GM13976 (cell line): ENCODE results near the gene NUFIP2.
"Not testable (repeated sequence)": the region's sequence is repeated elsewhere in the genome, so short reads cannot be mapped to it uniquely, and the experiment has no call there.

Experiments
- DNase-seq: peaks from one replicate; pipeline ENCODE4 v3.0.0; 2012; ENCODE audit warnings: low spot score
- in situ Hi-C: fragments of 300-500 bp; cut with MboI; formaldehyde crosslinking; loops from one replicate; pipeline ENCODE4 v1.12.0; 2022; ENCODE audit warnings: low sequenced_read_pairs, mixed read lengths, inconsistent platforms; ENCODE audit not compliant: unreplicated experiment
- TF ChIP-seq, protein P1 (sequence below): IDR thresholded peaks from 2 replicates; pipeline ENCODE4 v1.5.1; 2012; ENCODE audit warnings: borderline replicate concordance, mild to moderate bottlenecking; ENCODE audit not compliant: insufficient read depth; ENCODE audit errors: extremely low read depth, missing control alignments, control extremely low read depth

Gene NUFIP2

DNA sequence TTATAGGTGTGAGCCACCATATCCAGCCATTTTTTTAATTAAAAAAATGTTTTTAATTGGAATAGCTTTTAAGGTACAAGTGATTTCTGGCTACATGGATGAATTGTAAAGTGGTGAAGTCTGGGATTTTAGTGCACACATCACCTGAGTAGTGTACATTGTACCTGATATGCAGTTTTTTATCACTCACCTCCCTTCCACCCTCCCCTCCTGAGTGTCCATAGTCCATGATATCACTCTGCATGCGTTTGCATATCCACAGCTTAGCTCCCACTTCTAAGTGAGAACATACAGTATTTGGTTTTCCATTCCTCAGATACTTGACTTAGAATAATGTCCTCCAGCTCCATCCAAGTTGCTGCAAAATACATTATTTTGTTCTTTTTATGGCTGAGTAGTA, 60.6 kb downstream of the NUFIP2 start:
- in situ Hi-C loops: no loop called here
- no peak for DNase-seq
- TF ChIP-seq, protein P1, sequence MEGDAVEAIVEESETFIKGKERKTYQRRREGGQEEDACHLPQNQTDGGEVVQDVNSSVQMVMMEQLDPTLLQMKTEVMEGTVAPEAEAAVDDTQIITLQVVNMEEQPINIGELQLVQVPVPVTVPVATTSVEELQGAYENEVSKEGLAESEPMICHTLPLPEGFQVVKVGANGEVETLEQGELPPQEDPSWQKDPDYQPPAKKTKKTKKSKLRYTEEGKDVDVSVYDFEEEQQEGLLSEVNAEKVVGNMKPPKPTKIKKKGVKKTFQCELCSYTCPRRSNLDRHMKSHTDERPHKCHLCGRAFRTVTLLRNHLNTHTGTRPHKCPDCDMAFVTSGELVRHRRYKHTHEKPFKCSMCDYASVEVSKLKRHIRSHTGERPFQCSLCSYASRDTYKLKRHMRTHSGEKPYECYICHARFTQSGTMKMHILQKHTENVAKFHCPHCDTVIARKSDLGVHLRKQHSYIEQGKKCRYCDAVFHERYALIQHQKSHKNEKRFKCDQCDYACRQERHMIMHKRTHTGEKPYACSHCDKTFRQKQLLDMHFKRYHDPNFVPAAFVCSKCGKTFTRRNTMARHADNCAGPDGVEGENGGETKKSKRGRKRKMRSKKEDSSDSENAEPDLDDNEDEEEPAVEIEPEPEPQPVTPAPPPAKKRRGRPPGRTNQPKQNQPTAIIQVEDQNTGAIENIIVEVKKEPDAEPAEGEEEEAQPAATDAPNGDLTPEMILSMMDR: no peak

DNA sequence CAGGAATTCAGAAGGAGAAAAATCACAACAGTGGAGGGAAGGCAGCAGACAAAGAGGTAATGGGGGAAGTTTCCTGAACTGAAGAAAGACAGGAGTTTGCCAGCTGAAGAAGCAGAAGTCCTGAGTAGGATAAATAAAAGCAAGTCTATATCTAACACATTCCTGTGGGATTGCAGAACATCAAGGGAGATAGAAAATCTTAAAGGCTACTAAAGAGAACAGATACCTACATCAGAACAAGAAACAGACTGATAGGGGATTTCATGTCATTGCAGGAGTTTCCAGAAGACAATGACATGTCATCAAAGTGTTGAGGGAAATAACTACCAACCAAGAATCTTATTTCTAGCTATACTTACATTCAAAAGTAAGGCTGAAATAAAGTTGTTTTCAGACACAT, 68.6 kb downstream of the NUFIP2 start:
- TF ChIP-seq, protein P1: no peak
- DNase-seq: peak; percentile 58
- in situ Hi-C loops: no loop called here

DNA sequence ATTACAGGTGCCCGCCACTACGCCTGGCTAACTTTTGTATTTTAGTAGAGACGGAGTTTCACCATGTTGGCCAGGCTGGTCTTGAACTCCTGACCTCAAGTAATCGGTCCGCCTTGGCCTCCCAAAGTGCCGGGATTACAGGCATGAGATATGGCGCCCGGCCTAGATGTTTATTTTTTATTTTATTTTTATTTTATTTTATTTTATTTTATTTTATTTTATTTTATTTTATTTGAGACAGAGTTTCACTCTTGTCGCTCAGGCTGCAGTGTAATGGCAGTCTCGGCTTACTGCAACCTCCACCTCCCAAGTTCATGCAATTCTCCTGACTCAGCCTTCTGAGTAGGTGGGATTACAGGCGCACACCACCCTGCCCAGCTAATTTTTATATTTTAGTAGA, 72.6 kb downstream of the NUFIP2 start:
- in situ Hi-C loops, DNase-seq: not testable (repeated sequence)

DNA sequence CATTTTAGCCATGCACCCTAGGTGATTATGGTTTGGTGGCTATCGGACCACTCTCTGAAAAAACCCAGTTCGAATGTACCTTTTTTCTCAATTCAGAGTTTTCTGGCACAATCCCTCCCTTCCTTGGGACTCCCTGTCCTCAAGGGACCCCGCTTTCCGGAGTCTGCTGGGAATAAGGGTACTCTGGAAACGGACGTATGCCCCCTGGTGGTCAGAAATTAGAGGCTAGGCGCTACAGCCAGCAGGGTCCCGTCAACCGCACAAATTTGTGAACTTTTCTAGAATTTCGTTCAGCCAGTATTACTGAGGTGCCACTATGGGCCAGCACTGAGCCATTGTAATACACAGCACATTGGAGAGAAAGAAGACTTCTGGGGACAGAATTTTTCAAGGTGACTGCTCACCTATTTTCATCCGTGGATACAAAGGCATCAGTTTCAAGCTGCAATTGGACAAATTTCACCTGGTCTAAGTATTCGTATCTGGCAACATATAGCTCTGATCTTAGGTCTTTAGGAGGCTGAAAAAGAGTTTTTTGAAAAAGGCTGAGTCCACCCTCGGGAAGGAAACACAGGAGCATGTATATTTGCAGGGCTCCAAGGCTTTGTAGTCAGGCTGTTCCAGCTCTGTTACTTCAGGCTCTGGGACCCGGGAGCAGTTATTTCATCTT, 74.4 kb downstream of the NUFIP2 start:
- peak; percentile 83 for DNase-seq
- in situ Hi-C loops: no loop called here
- TF ChIP-seq, protein P1: peak; percentile 81

DNA sequence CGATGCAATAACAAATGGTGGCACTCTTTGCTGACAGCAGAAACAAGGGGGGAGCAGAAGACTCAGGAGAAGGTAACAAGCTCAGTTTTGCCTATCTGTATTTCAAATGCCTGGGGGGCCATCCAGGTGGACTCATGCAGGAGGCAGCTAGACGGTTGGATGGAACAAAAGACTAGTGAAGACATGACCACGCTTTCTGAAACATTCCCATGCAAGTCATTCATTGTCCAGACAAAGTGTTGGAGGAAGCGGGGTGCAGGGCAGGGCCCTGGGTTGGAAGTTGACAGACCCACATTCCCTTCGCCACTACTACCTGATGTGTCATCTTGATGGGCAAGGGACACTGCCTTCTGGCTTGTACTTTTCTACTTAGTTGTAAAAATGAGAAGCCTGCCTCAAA, 77.1 kb downstream of the NUFIP2 start:
- no peak for DNase-seq
- TF ChIP-seq, protein P1: no peak
- in situ Hi-C loops: no loop called here

DNA sequence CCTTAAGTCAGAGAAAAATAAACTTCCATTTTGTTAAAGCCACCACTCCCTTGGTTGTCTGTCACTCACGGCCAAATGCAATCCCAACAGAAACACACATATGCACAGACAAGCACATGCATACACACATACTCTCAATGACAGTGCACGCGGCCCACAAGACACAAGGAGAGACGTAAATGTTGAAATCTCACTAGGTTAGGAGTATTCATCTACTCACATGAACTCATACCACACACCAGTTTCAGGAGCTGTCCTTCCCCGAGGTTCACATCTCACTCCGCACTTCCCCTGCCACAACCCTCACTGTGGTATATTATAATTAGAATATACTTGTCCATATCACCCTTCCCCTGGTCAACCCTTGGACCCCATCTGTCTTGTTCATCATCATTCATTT, 77.8 kb downstream of the NUFIP2 start:
- no peak for DNase-seq
- in situ Hi-C loops: no loop called here
- TF ChIP-seq, protein P1: no peak

DNA sequence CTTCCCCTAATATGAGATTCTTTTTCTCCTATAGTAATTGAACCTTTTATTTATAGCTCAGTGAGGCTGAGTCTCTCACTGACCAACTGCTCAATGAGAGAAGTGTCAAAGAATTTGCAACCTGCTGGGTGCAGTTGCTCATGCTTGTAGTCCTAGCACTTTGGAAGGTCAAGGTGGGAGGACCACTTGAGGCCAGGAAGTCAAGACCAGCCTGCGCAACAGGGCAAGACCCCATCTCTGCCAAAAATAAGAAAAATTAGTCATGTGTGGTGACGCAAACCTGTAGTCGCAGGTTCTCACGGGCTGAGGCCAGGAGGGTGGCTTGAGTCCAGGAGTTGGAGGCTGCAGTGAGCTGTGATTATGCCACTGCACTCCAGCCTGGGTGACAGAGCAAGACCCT, 78.2 kb downstream of the NUFIP2 start:
- in situ Hi-C loops: no loop called here
- TF ChIP-seq, protein P1: no peak
- no peak for DNase-seq
